WTC11 (cell line): ENCODE data around the gene CAMKK2. TPM values are rescaled to one million over a fixed set of nuclear protein-coding genes. Genes with fewer than 3 reads are reported as not detected.
A peak's percentile ranks its signal among the peaks of the same experiment; 100 is the strongest.

ENCODE experiments used
- ATAC-seq: fragments of 200-7000 bp; cut with Tn5 transposase; 2 replicates; pipeline ENCODE4 v1.10.0; 2021; ENCODE audit warnings: mild to moderate bottlenecking, moderate library complexity
- CTCF ChIA-PET: fragments of 300-600 bp; sonication (Branson Sonifier 250); formaldehyde crosslinking; loops from one replicate; lab custom pipeline; 2021; ENCODE audit warnings: antibody characterized with exemption; lab: Charles Lee
- POLR2A ChIA-PET: fragments of 350-600 bp; sonication (Branson Sonifier 250); formaldehyde crosslinking; loops from one replicate; lab custom pipeline; 2021; ENCODE audit warnings: antibody characterized with exemption; lab: Charles Lee
- DNase-seq: peaks from one replicate; pipeline ENCODE4 v3.0.0; 2021; ENCODE audit warnings: low spot score
- H3K27ac Mint-ChIP-seq: 2 replicates; pipeline ENCODE4 v1.8.0; 2021; ENCODE audit warnings: mixed read lengths
- H3K27me3 Mint-ChIP-seq: 2 replicates; pipeline ENCODE4 v1.8.0; 2021; ENCODE audit warnings: low read depth, mild to moderate bottlenecking, moderate library complexity, mixed read lengths
- H3K36me3 Mint-ChIP-seq: 2 replicates; pipeline ENCODE4 v1.8.0; 2021; ENCODE audit warnings: mixed read lengths
- H3K4me1 Mint-ChIP-seq: 2 replicates; pipeline ENCODE4 v1.8.0; 2022; ENCODE audit warnings: mixed read lengths
- H3K4me3 Mint-ChIP-seq: 2 replicates; pipeline ENCODE4 v1.8.0; 2021; ENCODE audit warnings: mild to moderate bottlenecking, moderate library complexity, mixed read lengths
- H3K9me3 Mint-ChIP-seq: 2 replicates; pipeline ENCODE4 v1.8.0; 2021; ENCODE audit warnings: mixed read lengths
- ETV6 ChIP-seq: sonication (generic); formaldehyde crosslinking; IDR thresholded peaks from 2 replicates; pipeline ENCODE4 v1.8.1; 2022; ENCODE audit warnings: mild to moderate bottlenecking, missing genetic modification reagents
- GTF2I ChIP-seq: fragments of 250-450 bp; sonication (Bioruptor Pico); conservative IDR thresholded peaks from 2 replicates; pipeline ENCODE4 v1.4.0; 2021; ENCODE audit warnings: mild to moderate bottlenecking
- RELA ChIP-seq: sonication (generic); formaldehyde crosslinking; IDR thresholded peaks from 2 replicates; pipeline ENCODE4 v1.8.1; 2022; ENCODE audit warnings: missing genetic modification reagents, mild to moderate bottlenecking, borderline replicate concordance
- SOX15 ChIP-seq: fragments of 250-450 bp; sonication (Bioruptor Pico); IDR thresholded peaks from 2 replicates; pipeline ENCODE4 v1.9.0; 2021; ENCODE audit warnings: mild to moderate bottlenecking
- ZNF423 ChIP-seq: fragments of 250-450 bp; sonication (Bioruptor Pico); IDR thresholded peaks from 2 replicates; pipeline ENCODE4 v2.1.2; 2022; ENCODE audit warnings: mild to moderate bottlenecking, moderate library complexity
- total RNA-seq: library from RNA; stranded (reverse); gene quantifications from 3 replicates; pipeline ENCODE4 v1.2.3, GENCODE V29; 2021
- TF ChIP-seq, protein P1 (sequence below): fragments of 250-450 bp; sonication (Bioruptor Pico); IDR thresholded peaks from 2 replicates; pipeline ENCODE4 v1.8.0; 2021; ENCODE audit warnings: mild to moderate bottlenecking
- TF ChIP-seq, protein P2 (sequence below): sonication (generic); formaldehyde crosslinking; IDR thresholded peaks from 2 replicates; pipeline ENCODE4 v1.8.0; 2022; ENCODE audit warnings: mild to moderate bottlenecking, missing genetic modification reagents
- TF ChIP-seq, protein P3 (sequence below): sonication (generic); formaldehyde crosslinking; IDR thresholded peaks from 2 replicates; pipeline ENCODE4 v1.8.1; 2022; ENCODE audit warnings: mild to moderate bottlenecking, missing genetic modification reagents, moderate library complexity, borderline replicate concordance
- TF ChIP-seq, protein P4 (sequence below): fragments of 250-450 bp; sonication (Bioruptor Pico); IDR thresholded peaks from 2 replicates; pipeline ENCODE4 v1.9.0; 2021; ENCODE audit warnings: mild to moderate bottlenecking, borderline replicate concordance
- TF ChIP-seq, protein P5 (sequence below): sonication (generic); formaldehyde crosslinking; IDR thresholded peaks from 2 replicates; pipeline ENCODE4 v1.8.1; 2022; ENCODE audit warnings: low read depth, missing genetic modification reagents, borderline replicate concordance
- TF ChIP-seq, protein P6 (sequence below): sonication (generic); formaldehyde crosslinking; IDR thresholded peaks from 2 replicates; pipeline ENCODE4 v1.8.0; 2022; ENCODE audit warnings: missing genetic modification reagents
- TF ChIP-seq, protein P7 (sequence below): fragments of 250-450 bp; sonication (Bioruptor Pico); IDR thresholded peaks from 2 replicates; pipeline ENCODE4 v1.9.0; 2021; ENCODE audit warnings: mild to moderate bottlenecking
- TF ChIP-seq, protein P8 (sequence below): fragments of 250-450 bp; sonication (Bioruptor Pico); IDR thresholded peaks from 2 replicates; pipeline ENCODE4 v1.9.0; 2021; ENCODE audit warnings: mild to moderate bottlenecking

Gene CAMKK2
- total RNA-seq, 1 experiment from 2014 or later = 36.5 TPM

DNA sequence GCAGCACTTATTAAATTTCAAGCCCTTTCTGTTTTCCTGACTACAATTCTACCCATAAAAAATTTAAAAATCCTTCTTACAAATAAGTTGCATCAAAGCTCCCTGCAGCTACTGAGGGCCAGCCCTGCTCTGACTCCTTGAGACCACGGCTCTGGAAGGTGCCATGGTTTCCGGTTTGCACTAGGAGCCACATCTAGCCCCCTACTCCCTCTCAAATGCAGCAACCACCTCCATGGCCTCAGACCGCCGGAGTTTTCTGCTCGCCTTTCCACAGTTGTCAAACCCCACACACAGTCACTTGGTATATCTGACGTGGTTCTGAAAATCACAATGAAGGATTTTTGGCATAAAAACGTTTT, 56.5 kb downstream of the CAMKK2 start (continued):
- TF ChIP-seq, protein P1, sequence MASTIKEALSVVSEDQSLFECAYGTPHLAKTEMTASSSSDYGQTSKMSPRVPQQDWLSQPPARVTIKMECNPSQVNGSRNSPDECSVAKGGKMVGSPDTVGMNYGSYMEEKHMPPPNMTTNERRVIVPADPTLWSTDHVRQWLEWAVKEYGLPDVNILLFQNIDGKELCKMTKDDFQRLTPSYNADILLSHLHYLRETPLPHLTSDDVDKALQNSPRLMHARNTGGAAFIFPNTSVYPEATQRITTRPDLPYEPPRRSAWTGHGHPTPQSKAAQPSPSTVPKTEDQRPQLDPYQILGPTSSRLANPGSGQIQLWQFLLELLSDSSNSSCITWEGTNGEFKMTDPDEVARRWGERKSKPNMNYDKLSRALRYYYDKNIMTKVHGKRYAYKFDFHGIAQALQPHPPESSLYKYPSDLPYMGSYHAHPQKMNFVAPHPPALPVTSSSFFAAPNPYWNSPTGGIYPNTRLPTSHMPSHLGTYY (CRISPR knock-in tag) = no peak
- TF ChIP-seq, protein P2, sequence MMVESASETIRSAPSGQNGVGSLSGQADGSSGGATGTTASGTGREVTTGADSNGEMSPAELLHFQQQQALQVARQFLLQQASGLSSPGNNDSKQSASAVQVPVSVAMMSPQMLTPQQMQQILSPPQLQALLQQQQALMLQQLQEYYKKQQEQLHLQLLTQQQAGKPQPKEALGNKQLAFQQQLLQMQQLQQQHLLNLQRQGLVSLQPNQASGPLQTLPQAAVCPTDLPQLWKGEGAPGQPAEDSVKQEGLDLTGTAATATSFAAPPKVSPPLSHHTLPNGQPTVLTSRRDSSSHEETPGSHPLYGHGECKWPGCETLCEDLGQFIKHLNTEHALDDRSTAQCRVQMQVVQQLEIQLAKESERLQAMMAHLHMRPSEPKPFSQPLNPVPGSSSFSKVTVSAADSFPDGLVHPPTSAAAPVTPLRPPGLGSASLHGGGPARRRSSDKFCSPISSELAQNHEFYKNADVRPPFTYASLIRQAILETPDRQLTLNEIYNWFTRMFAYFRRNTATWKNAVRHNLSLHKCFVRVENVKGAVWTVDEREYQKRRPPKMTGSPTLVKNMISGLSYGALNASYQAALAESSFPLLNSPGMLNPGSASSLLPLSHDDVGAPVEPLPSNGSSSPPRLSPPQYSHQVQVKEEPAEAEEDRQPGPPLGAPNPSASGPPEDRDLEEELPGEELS (CRISPR knock-in tag) = no peak
- TF ChIP-seq, all 79 proteins: peak for 0

DNA sequence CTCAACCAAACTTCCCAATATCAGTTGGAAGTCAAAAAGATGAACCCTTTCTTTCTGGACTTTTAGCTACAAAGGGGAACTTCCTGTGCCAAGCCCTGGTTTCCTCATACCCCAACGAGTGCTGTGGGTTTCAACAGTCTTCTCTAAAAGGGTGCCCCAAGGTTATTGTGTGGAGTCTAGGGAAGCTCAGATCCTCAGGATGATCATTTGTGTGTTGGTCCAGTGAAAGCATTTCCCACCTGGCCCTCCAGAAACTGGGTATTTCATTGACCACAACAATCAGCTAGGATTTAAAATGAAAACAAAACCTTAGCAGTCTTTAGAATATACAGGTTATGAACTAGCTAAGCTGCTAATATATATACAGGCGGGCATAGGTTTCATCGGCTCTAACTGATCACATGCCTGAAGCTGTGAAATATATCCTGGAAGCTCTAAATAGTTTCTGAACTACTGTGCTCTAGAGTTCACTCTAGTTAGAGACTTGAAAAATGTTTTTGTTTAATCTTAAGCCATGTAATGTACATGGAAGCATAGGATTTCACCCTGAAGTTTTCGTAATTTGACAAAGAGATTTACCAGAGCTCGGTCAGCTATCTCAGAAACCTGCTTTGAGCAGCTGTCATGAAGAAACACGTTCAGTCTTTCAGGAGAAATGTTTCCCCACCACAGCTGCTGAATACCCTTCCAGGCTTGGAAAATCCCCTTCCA, 57.0 kb downstream of the CAMKK2 start:
- H3K4me1 Mint-ChIP-seq = peaks cover 39% of the 10 kb centered on the region
- POLR2A ChIA-PET = interaction anchor here (1.5 kb wide), 1 partner anchor 161 kb away, joined by 4 read pairs; no protein-coding TSS in a partner anchor
- peaks cover 19% of the 10 kb centered on the region for H3K36me3 Mint-ChIP-seq
- H3K4me3 Mint-ChIP-seq = no peak overlapping the region
- DNase-seq (no peak), ATAC-seq (no peak)
- H3K27me3 Mint-ChIP-seq = no peaks in the 10 kb centered on the region
- CTCF ChIA-PET = interaction anchor here (0.5 to 2.0 kb wide), 12 partner anchors 9 to 234 kb away, joined by 3 to 9 read pairs (median 4); partner anchors contain the start of gene CAMKK2
- H3K27ac Mint-ChIP-seq = peak overlapping the region; percentile 92
- H3K9me3 Mint-ChIP-seq = no peaks in the 10 kb centered on the region
- TF ChIP-seq, protein P3, sequence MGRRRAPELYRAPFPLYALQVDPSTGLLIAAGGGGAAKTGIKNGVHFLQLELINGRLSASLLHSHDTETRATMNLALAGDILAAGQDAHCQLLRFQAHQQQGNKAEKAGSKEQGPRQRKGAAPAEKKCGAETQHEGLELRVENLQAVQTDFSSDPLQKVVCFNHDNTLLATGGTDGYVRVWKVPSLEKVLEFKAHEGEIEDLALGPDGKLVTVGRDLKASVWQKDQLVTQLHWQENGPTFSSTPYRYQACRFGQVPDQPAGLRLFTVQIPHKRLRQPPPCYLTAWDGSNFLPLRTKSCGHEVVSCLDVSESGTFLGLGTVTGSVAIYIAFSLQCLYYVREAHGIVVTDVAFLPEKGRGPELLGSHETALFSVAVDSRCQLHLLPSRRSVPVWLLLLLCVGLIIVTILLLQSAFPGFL (CRISPR knock-in tag) = no peak
- TF ChIP-seq SOX15 (CRISPR knock-in tag) = no peak
- TF ChIP-seq, protein P4, sequence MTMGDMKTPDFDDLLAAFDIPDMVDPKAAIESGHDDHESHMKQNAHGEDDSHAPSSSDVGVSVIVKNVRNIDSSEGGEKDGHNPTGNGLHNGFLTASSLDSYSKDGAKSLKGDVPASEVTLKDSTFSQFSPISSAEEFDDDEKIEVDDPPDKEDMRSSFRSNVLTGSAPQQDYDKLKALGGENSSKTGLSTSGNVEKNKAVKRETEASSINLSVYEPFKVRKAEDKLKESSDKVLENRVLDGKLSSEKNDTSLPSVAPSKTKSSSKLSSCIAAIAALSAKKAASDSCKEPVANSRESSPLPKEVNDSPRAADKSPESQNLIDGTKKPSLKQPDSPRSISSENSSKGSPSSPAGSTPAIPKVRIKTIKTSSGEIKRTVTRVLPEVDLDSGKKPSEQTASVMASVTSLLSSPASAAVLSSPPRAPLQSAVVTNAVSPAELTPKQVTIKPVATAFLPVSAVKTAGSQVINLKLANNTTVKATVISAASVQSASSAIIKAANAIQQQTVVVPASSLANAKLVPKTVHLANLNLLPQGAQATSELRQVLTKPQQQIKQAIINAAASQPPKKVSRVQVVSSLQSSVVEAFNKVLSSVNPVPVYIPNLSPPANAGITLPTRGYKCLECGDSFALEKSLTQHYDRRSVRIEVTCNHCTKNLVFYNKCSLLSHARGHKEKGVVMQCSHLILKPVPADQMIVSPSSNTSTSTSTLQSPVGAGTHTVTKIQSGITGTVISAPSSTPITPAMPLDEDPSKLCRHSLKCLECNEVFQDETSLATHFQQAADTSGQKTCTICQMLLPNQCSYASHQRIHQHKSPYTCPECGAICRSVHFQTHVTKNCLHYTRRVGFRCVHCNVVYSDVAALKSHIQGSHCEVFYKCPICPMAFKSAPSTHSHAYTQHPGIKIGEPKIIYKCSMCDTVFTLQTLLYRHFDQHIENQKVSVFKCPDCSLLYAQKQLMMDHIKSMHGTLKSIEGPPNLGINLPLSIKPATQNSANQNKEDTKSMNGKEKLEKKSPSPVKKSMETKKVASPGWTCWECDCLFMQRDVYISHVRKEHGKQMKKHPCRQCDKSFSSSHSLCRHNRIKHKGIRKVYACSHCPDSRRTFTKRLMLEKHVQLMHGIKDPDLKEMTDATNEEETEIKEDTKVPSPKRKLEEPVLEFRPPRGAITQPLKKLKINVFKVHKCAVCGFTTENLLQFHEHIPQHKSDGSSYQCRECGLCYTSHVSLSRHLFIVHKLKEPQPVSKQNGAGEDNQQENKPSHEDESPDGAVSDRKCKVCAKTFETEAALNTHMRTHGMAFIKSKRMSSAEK (CRISPR knock-in tag) = no peak
- no peak for TF ChIP-seq ZNF423
- no peak for TF ChIP-seq RELA (CRISPR knock-in tag)
- TF ChIP-seq, protein P5, sequence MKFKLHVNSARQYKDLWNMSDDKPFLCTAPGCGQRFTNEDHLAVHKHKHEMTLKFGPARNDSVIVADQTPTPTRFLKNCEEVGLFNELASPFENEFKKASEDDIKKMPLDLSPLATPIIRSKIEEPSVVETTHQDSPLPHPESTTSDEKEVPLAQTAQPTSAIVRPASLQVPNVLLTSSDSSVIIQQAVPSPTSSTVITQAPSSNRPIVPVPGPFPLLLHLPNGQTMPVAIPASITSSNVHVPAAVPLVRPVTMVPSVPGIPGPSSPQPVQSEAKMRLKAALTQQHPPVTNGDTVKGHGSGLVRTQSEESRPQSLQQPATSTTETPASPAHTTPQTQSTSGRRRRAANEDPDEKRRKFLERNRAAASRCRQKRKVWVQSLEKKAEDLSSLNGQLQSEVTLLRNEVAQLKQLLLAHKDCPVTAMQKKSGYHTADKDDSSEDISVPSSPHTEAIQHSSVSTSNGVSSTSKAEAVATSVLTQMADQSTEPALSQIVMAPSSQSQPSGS = no peak
- TF ChIP-seq, protein P6, sequence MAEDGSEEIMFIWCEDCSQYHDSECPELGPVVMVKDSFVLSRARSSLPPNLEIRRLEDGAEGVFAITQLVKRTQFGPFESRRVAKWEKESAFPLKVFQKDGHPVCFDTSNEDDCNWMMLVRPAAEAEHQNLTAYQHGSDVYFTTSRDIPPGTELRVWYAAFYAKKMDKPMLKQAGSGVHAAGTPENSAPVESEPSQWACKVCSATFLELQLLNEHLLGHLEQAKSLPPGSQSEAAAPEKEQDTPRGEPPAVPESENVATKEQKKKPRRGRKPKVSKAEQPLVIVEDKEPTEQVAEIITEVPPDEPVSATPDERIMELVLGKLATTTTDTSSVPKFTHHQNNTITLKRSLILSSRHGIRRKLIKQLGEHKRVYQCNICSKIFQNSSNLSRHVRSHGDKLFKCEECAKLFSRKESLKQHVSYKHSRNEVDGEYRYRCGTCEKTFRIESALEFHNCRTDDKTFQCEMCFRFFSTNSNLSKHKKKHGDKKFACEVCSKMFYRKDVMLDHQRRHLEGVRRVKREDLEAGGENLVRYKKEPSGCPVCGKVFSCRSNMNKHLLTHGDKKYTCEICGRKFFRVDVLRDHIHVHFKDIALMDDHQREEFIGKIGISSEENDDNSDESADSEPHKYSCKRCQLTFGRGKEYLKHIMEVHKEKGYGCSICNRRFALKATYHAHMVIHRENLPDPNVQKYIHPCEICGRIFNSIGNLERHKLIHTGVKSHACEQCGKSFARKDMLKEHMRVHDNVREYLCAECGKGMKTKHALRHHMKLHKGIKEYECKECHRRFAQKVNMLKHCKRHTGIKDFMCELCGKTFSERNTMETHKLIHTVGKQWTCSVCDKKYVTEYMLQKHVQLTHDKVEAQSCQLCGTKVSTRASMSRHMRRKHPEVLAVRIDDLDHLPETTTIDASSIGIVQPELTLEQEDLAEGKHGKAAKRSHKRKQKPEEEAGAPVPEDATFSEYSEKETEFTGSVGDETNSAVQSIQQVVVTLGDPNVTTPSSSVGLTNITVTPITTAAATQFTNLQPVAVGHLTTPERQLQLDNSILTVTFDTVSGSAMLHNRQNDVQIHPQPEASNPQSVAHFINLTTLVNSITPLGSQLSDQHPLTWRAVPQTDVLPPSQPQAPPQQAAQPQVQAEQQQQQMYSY = no peak
- TF ChIP-seq GTF2I (CRISPR knock-in tag) = no peak
- TF ChIP-seq ETV6 (CRISPR knock-in tag) = no peak
- TF ChIP-seq, protein P7, sequence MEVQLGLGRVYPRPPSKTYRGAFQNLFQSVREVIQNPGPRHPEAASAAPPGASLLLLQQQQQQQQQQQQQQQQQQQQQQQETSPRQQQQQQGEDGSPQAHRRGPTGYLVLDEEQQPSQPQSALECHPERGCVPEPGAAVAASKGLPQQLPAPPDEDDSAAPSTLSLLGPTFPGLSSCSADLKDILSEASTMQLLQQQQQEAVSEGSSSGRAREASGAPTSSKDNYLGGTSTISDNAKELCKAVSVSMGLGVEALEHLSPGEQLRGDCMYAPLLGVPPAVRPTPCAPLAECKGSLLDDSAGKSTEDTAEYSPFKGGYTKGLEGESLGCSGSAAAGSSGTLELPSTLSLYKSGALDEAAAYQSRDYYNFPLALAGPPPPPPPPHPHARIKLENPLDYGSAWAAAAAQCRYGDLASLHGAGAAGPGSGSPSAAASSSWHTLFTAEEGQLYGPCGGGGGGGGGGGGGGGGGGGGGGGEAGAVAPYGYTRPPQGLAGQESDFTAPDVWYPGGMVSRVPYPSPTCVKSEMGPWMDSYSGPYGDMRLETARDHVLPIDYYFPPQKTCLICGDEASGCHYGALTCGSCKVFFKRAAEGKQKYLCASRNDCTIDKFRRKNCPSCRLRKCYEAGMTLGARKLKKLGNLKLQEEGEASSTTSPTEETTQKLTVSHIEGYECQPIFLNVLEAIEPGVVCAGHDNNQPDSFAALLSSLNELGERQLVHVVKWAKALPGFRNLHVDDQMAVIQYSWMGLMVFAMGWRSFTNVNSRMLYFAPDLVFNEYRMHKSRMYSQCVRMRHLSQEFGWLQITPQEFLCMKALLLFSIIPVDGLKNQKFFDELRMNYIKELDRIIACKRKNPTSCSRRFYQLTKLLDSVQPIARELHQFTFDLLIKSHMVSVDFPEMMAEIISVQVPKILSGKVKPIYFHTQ (CRISPR knock-in tag) = no peak
- TF ChIP-seq, protein P8, sequence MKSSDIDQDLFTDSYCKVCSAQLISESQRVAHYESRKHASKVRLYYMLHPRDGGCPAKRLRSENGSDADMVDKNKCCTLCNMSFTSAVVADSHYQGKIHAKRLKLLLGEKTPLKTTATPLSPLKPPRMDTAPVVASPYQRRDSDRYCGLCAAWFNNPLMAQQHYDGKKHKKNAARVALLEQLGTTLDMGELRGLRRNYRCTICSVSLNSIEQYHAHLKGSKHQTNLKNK = no peak
